Head of caudate nucleus (tissue), 42 donors: Measurements from ENCODE around the gene SLC24A3.
A peak's percentile ranks its signal among the peaks of the same experiment; 100 is the strongest.

ENCODE experiments used
- DNase-seq, 42 donors: peaks; one replicate each; pipeline versions ENCODE4 v3.0.0 to v3.0.0-alpha.2; 2020 to 2021; ENCODE audit warnings: mixed read lengths in 7 of 42
- intact Hi-C: fragments of 100-400 bp; cut with DNase I; formaldehyde crosslinking; loops from one replicate; pipeline ENCODE4 v1.15.0; 2022

SLC24A3 gene

GRCh38 chr20:19232997-19233794 lies 20.8 kb downstream of the SLC24A3 start:
- DNase-seq = peak in 1 of 42 donors; percentile 9
- intact Hi-C loops = no loop called here

GRCh38 chr20:19236371-19237055 lies 24.1 kb downstream of the SLC24A3 start:
- DNase-seq = peak in 1 of 42 donors; percentile 2
- intact Hi-C loops = no loop called here

GRCh38 chr20:19241440-19241839 lies 29.0 kb downstream of the SLC24A3 start:
- intact Hi-C loops = no loop called here
- no peak for DNase-seq

GRCh38 chr20:19244291-19244690 lies 31.8 kb downstream of the SLC24A3 start:
- intact Hi-C loops = no loop called here
- DNase-seq = peak in 1 of 42 donors; percentile 23

- intact Hi-C loops = no loop called here
- peak in 1 of 42 donors; percentile 1 for DNase-seq
These were observed 36.9 kb downstream of the SLC24A3 start for GRCh38 chr20:19249106-19249879.

- intact Hi-C loops = no loop called here
- DNase-seq = peak in 2 of 42 donors; percentile 2 to 20
These were observed 37.9 kb downstream of the SLC24A3 start for GRCh38 chr20:19250346-19250745.

GRCh38 chr20:19251506-19251905 lies 39.1 kb downstream of the SLC24A3 start:
- DNase-seq = peak in 2 of 42 donors; percentile 19 to 22
- intact Hi-C loops = no loop called here

- DNase-seq = peak in 2 of 42 donors; percentile 2 to 7
- intact Hi-C loops = no loop called here
These were observed 39.5 kb downstream of the SLC24A3 start for GRCh38 chr20:19251958-19252357.

GRCh38 chr20:19252451-19253120 lies 40.1 kb downstream of the SLC24A3 start:
- DNase-seq = peak in 1 of 42 donors; percentile 19

GRCh38 chr20:19253316-19253715 lies 40.9 kb downstream of the SLC24A3 start:
- peak in 1 of 42 donors; percentile 1 for DNase-seq
- intact Hi-C loops = no loop called here

More at GRCh38 chr20:19252451-19253120, 40.1 kb downstream of the SLC24A3 start:
- intact Hi-C loops = no loop called here

- intact Hi-C loops = no loop called here
These were observed 41.7 kb downstream of the SLC24A3 start for GRCh38 chr20:19253916-19254820.

GRCh38 chr20:19254956-19255355 lies 42.5 kb downstream of the SLC24A3 start:
- intact Hi-C loops = no loop called here
- no peak for DNase-seq

More at GRCh38 chr20:19253916-19254820, 41.7 kb downstream of the SLC24A3 start:
- DNase-seq = peak in 1 of 42 donors; percentile 18

- no peak for DNase-seq
- intact Hi-C loops = no loop called here
These were observed 43.6 kb downstream of the SLC24A3 start for GRCh38 chr20:19256085-19256484.

GRCh38 chr20:19256906-19257595 lies 44.6 kb downstream of the SLC24A3 start:
- intact Hi-C loops = no loop called here
- no peak for DNase-seq

- intact Hi-C loops = no loop called here
- no peak for DNase-seq
These were observed 45.4 kb downstream of the SLC24A3 start for GRCh38 chr20:19257865-19258264.

- peak in 1 of 42 donors; percentile 38 for DNase-seq
- intact Hi-C loops = no loop called here
These were observed 46.7 kb downstream of the SLC24A3 start for GRCh38 chr20:19259141-19259591.

GRCh38 chr20:19260412-19261090 lies 48.1 kb downstream of the SLC24A3 start:
- intact Hi-C loops = no loop called here
- DNase-seq = peak in 1 of 42 donors; percentile 19
